Activated CD4-positive, CD25-positive, alpha-beta regulatory T cell treated with anti-CD3 and anti-CD28 coated beads, Interleukin-2, amount 50 U/mL, for 16 hours (primary cell): ENCODE measurements around the gene TUBGCP2.

Experiments used
- DNase-seq: peaks from one replicate; pipeline ENCODE4 v3.0.0-alpha.2; 2020; ENCODE audit warnings: low read depth, low spot score

The TUBGCP2 gene

DNA sequence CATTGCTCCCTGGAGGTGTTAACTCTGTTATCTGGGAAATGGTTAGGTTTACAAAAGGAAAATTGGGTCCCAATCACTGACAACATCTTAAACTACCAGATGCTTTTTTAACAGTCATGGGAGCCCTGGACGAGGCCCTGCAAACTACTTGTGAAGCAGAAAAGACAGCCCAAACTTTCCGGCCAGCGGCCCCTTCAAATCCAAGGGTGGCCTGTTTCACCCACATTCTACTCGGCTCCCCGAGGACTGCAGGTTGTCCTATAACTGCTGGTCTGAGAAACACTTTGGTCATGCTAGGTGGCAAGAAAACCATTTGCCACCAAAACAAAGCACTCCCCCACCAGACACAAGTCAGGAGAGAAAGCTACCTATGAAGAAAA lies 2.6 kb downstream of the TUBGCP2 start:
- no peak for DNase-seq

DNA sequence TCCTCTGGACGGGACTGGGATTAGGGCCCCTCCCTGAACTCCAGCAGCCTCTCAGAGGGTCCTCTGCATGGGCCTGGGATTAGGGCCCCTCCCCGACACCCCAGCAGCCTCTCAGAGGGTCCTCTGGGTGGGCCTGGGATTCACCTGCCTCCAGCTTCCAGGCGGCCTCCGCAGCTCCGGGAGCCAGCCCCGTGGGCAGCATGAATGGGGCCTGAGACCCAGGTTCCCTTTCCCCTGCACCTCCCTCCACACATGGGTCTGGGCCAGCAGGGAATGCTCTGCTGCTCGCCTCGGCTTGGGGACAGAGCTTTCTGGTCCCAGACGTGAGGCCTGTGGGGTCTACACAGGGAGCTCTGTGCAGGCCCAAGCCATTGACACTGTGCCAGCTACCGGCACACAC lies 5.5 kb downstream of the TUBGCP2 start:
- DNase-seq: no peak

- DNase-seq: no peak
These were observed 6.4 kb downstream of the TUBGCP2 start for GRCh38 chr10:133302230-133302629.

DNA sequence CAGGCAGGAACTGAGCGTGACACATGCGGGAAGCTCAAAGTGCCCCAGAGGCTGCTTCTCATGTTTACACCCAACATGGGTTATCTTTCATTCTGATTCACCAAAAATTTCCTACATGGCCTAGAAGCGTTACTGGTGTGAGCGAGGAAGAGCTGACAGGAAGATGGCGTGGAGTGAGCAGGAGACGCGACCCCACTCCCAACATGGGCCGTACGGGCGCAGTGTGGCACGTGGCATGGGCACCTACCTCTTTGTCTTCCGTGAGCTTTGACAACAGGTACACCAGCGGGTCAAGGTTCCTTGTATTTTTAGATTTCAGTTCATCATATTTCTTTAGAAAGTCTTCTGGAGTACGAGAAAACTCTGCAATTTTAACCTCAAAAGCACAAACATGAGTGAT lies 8.9 kb downstream of the TUBGCP2 start:
- no peak for DNase-seq

GRCh38 chr10:133299224-133299623 lies 9.4 kb downstream of the TUBGCP2 start:
- no peak for DNase-seq

DNA sequence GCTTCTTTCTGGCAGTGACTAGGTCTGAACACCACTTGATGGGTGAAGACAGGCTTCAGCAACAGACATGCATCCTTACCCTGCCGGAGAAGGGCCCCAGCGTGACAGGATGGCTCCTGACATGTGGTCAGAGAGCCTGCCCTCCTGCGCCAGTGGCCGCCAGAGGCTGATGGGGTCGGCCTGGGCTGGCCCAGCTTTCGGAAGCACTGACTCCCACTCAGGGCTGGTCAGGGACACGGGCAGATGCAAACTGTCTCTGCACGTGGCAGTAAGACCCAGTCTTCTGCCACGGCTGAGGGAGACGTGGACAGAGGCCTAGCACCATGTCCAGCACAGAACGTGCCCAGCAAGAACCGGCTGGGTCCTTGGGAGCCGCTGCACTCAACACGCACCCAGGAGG lies 10.2 kb downstream of the TUBGCP2 start:
- DNase-seq: no peak

- no peak for DNase-seq
These were observed 11.2 kb downstream of the TUBGCP2 start for GRCh38 chr10:133297504-133297903.

- DNase-seq: no peak
These were observed 13.0 kb downstream of the TUBGCP2 start for GRCh38 chr10:133295426-133296320.

GRCh38 chr10:133294189-133294588 lies 14.5 kb downstream of the TUBGCP2 start:
- DNase-seq: no peak

DNA sequence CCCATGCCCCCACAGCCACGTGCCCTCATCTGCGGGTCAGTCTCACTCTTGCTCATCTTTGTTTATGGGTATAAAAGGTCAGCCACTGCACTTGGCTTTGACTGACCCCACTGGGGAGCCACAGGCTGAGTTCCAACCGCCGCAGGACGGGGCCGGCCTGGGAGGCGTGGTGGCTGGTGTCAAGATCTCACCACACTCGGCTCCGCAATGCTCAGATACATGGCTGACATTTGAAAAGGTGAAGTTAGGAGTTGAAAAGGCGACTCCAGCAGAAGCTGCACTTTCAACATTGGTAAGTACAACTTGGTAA lies 14.9 kb downstream of the TUBGCP2 start:
- no peak for DNase-seq

- DNase-seq: no peak
These were observed 15.5 kb downstream of the TUBGCP2 start for GRCh38 chr10:133292919-133293809.

DNA sequence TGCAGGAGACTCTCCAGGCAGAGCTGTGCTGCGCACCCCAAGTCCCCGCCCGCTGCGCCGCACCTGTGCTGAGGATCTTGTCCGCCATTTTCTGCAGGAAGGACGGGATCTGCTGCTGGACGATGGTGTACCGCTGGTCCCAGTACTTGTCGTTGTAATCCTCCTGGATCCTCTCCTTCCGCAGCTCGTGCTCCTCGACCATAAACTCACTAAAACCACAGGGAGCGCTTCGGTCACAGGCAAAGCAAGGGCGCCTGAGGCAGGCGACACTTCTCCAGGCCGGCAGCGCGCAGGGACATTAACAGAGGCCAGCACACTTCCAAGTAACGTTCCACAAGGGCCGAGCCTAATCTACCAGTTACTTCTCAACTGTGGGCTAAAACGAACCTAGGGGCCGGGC lies 18.9 kb downstream of the TUBGCP2 start:
- DNase-seq: no peak

- no peak for DNase-seq
These were observed 20.7 kb downstream of the TUBGCP2 start for GRCh38 chr10:133287832-133288500.

DNA sequence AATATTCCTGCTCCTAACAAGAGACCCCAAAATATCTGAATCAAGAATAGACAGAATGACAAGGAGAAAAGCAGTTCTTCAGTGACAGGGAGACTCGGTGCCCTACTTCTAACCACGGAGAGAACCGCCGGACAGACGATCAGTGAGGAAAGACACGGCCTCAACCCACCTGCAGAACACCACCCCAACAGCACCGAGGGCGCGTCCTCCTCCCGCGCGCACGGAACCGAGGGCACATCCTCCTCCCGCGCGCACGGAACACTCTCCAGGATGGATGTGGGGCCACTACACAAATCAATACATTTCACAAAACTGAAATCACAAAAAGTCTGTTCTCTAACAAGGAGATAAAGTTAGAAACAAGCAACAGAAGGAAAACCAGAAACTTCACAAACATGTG lies 22.3 kb downstream of the TUBGCP2 start:
- DNase-seq: no peak

GRCh38 chr10:133285217-133285616 lies 23.5 kb downstream of the TUBGCP2 start:
- no peak for DNase-seq

- DNase-seq: no peak
These were observed 24.7 kb downstream of the TUBGCP2 start for GRCh38 chr10:133283931-133284330.

DNA sequence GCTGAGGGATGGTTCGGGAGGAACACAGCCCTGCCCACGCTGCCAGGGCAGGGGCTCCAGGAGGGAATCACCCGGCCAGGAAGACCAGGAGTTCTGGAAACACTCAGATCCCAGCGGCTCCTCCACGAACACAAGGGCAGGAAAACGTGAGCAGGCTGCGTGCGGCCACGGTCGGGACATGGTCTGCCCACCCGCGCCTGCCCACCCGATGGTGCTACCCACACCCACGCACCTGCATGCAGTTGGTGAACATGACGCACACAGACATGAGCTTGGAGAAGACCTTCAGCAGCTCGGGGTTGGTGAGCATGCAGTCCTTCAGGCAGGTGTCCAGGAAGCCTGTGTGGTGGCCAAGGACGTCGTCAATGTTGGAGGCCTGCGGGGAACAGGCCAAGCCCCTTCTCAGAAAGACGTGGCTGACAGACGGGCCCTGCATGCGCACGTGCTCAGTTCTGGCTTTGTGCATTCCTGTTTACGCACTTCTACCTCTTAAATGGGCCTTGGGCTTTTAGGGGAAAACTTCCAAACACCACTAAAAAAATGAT lies 25.8 kb downstream of the TUBGCP2 start:
- DNase-seq: no peak

GRCh38 chr10:133281628-133282372 lies 26.9 kb downstream of the TUBGCP2 start:
- no peak for DNase-seq

DNA sequence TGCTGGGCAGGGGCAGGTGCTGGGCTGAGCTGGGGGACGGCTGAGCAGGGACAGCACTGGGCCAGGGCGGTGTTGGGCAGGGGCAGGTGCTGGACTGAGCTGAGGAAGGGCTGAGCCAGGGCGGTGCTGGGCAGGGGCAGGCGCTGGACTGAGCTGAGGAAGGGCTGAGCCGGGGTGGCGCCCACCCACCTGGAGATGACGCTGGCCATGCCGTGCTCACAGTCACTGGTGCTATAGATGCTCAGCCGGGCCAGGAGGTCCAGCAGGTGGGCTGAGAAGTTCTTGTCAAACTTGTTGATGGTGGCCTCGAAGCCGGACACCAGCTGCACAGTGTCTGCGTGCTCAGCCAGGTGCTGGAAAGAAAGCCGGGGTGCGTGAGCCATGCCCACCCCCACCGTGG lies 27.6 kb downstream of the TUBGCP2 start:
- DNase-seq: no peak

DNA sequence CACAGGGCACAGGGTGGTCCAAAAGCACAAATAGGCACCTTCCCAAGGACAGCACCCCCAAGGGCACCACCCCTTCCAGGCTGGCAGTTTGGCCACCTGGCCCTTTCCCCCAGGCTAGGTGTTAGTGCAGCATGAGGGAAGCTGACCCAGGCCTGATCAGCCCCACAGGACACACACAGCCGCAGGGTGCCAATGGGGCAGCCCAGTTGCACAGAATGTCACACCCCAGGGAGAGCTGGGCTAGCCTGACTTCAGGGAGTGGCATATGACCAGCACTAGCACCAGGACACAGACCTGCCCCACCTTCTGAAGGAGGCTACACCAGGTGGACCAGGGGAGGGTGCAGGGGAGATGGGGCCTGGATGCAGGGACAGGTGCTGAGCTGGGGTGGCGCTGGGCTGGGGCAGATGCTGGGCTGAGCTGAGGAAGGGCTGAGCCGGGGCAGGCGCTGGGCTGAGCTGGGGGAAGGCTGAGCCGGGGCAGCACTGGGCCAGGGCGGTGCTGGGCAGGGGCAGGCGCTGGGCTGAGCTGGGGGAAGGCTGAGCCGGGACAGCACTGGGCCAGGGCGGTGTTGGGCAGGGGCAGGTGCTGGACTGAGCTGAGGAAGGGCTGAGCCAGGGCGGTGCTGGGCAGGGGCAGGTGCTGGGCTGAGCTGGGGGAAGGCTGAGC lies 28.1 kb downstream of the TUBGCP2 start:
- no peak for DNase-seq
